C1 segment of cervical spinal cord (tissue), 14 donors: ENCODE measurements around the gene TAF11L10.
"Not testable (repeated sequence)": the region's sequence is repeated elsewhere in the genome, so short reads cannot be mapped to it uniquely, and the experiment has no call there.

ENCODE experiments used
- DNase-seq, 14 donors: peaks; one replicate each; lab custom pipeline; 2025; lab: John Stamatoyannopoulos, UW

TAF11L10 gene

GRCh38 chr5:17597728-17598127, at the start of gene TAF11L10:
Gene TAF11L10 (minus strand): TSS chr5:17597828.
- not testable (repeated sequence) for DNase-seq

GRCh38 chr5:17634160-17634559, 36.5 kb upstream of the TAF11L10 start, which contains the start of gene TAF11L14:
Gene TAF11L14 (plus strand): TSS chr5:17634460.
- no peak for DNase-seq

- not testable (repeated sequence) for DNase-seq
Observed at GRCh38 chr5:17631788-17632187, 34.2 kb upstream of the TAF11L10 start, which contains the start of gene TAF11L13. Gene TAF11L13 (plus strand): TSS chr5:17632088.

- DNase-seq: no peak
Observed at GRCh38 chr5:17625686-17626085, 28.1 kb upstream of the TAF11L10 start.

- no peak for DNase-seq
Observed at GRCh38 chr5:17620627-17621026, 23.0 kb upstream of the TAF11L10 start.

GRCh38 chr5:17619354-17619753, 21.7 kb upstream of the TAF11L10 start:
- no peak for DNase-seq

- DNase-seq: no peak
Observed at GRCh38 chr5:17614872-17615605, 17.4 kb upstream of the TAF11L10 start.

GRCh38 chr5:17610092-17610491, 12.5 kb upstream of the TAF11L10 start, which contains the start of gene TAF11L12:
Gene TAF11L12 (plus strand): TSS chr5:17610392.
- not testable (repeated sequence) for DNase-seq

GRCh38 chr5:17607461-17607860, 9.8 kb upstream of the TAF11L10 start:
- DNase-seq: not testable (repeated sequence)

- no peak for DNase-seq
Observed at GRCh38 chr5:17604951-17605350, 7.3 kb upstream of the TAF11L10 start.

- not testable (repeated sequence) for DNase-seq
Observed at GRCh38 chr5:17603880-17604279, 6.3 kb upstream of the TAF11L10 start, which contains the start of gene TAF11L11. Gene TAF11L11 (plus strand): TSS chr5:17604183.

- DNase-seq: not testable (repeated sequence)
Observed at GRCh38 chr5:17594255-17594654, 3.4 kb downstream of the TAF11L10 start, which contains the start of gene TAF11L9. Gene TAF11L9 (minus strand): TSS chr5:17594394.

GRCh38 chr5:17590860-17591259, 6.8 kb downstream of the TAF11L10 start, which contains the start of gene TAF11L8:
Gene TAF11L8 (minus strand): TSS chr5:17590960.
- DNase-seq: not testable (repeated sequence)

- not testable (repeated sequence) for DNase-seq
Observed at GRCh38 chr5:17585658-17586057, 12.0 kb downstream of the TAF11L10 start, which contains the start of gene TAF11L7. Gene TAF11L7 (minus strand): TSS chr5:17585758.
